Activated naive CD8-positive, alpha-beta T cell treated with anti-CD3 and anti-CD28 coated beads for 36 hours (primary cell): ENCODE data around the gene PWWP2A. TPM values are rescaled to one million over a fixed set of nuclear protein-coding genes. Genes with fewer than 3 reads are reported as not detected.
"Not testable (repeated sequence)": the region's sequence is repeated elsewhere in the genome, so short reads cannot be mapped to it uniquely, and the experiment has no call there.

Source experiments
- DNase-seq: peaks from one replicate; pipeline ENCODE4 v3.0.0; 2021
- H3K27ac Mint-ChIP-seq: one replicate; pipeline ENCODE4 v1.8.0; 2022; ENCODE audit warnings: mild to moderate bottlenecking, moderate library complexity, mixed read lengths
- H3K27me3 Mint-ChIP-seq: one replicate; pipeline ENCODE4 v1.8.0; 2022; ENCODE audit warnings: mild to moderate bottlenecking, mixed read lengths
- H3K36me3 Mint-ChIP-seq: one replicate; pipeline ENCODE4 v1.8.0; 2021; ENCODE audit warnings: mild to moderate bottlenecking, mixed read lengths
- H3K4me1 Mint-ChIP-seq: one replicate; pipeline ENCODE4 v1.8.0; 2021; ENCODE audit warnings: mixed read lengths
- H3K4me3 Mint-ChIP-seq: one replicate; pipeline ENCODE4 v1.8.0; 2022; ENCODE audit warnings: mild to moderate bottlenecking, moderate library complexity, mixed read lengths
- H3K9me3 Mint-ChIP-seq: one replicate; pipeline ENCODE4 v1.8.0; 2022; ENCODE audit warnings: mixed read lengths
- total RNA-seq, 2 experiments: library from RNA; stranded (reverse); gene quantifications; one replicate each; pipeline ENCODE4 v1.2.3, GENCODE V29; 2021

PWWP2A gene
- total RNA-seq, 2 experiments from 2014 or later, result 17.1 to 17.8 TPM

DNA sequence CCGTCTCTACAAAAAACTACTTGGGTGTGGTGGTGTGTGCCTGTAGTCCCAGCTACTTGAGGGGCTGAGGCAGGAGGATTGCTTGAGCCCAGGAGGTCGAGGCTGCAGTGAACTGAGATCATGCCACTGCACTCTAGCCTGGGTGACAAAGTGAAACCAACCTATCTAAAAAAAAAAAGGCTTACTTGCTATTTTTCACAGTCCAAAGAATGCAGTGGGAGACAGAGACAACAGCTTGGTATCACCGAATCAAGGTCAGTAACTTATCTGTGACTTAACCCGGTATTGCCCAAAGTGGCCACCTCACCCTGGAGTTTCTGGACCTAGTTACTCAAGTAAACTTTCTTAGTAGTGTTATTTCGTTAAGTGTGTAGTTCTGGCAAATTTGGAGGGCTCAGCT is 50.1 kb downstream of the PWWP2A start:
- H3K27me3 Mint-ChIP-seq, H3K4me1 Mint-ChIP-seq, H3K27ac Mint-ChIP-seq, H3K36me3 Mint-ChIP-seq, H3K4me3 Mint-ChIP-seq, DNase-seq, H3K9me3 Mint-ChIP-seq: not testable (repeated sequence)

DNA sequence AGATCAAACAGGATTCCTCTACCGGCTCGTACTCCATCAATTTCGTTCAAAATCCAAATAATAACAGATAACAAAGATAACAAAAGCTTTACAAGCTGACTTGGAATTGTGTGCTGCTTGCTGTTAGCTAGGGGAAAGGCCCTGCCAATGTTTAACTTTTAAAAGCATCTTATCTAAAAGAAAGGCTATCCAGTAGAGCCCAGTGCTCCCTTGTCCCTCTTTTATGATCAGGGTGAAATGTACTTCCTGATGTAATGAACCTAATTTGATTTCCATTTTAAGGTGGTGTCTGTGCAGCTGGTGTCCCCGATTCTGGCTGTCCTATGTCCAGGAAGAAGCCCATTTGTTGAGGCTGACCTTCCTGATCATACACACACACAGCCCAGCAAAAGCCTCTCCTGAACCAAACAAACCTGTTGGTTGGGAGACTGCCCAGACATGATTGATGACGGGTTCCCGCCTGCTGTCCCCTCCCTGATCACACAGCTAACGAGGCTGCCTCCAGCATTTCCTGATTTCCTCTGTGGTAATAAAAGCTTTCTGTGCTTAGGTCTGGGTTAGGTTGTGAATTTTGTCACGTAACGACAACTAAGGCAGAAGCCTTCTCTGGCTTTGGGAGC is 54.1 kb downstream of the PWWP2A start:
- no peaks in the 10 kb centered on the region for H3K27me3 Mint-ChIP-seq
- no peak overlapping the region for H3K27ac Mint-ChIP-seq
- H3K36me3 Mint-ChIP-seq, result peaks cover 2% of the 10 kb centered on the region
- H3K9me3 Mint-ChIP-seq, result no peaks in the 10 kb centered on the region
- DNase-seq, result no peak
- H3K4me3 Mint-ChIP-seq, result no peak overlapping the region
- no peaks in the 10 kb centered on the region for H3K4me1 Mint-ChIP-seq

DNA sequence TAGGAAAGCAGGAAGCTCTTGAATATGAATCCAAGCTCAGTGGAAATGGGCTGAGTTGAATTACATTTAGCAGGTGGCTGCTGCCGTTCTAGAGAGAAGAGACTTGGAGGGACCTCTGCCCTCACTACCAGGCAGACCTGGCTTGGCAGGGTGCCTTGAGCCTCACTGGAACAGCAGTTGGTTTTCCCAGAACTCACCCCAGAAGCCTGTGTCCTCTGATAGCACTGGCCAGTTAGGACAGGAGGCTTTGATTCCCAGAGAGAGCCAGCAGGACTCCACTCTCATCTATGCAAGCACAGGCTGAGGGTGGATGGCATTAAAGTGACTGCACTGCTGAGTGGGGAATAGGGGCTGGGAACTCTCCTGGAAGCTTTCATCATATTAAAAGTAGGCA is 54.8 kb downstream of the PWWP2A start:
- H3K4me1 Mint-ChIP-seq, result no peaks in the 10 kb centered on the region
- no peaks in the 10 kb centered on the region for H3K9me3 Mint-ChIP-seq
- no peaks in the 10 kb centered on the region for H3K27me3 Mint-ChIP-seq
- no peak overlapping the region for H3K27ac Mint-ChIP-seq
- H3K36me3 Mint-ChIP-seq, result peaks cover 2% of the 10 kb centered on the region
- DNase-seq, result no peak
- H3K4me3 Mint-ChIP-seq, result no peak overlapping the region

DNA sequence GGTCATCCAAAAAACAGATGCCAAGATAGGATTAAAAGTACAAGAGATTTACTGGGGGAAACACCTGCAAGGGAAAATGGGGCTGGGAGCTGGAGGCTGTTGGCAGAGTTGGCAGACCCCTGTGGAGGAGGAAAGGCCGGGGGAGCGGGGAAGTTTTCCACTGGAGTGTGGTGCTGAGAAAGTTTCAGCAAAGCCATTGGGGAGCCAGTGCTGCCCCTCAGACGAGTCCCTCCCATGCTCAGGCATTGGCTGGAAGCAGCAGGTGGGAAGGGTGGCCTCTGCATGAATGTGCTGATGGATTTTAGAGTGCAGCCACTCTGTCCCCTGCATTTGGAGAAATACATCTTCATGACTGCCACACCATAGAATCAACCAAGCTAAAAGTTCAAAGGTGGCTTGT is 57.5 kb downstream of the PWWP2A start:
- H3K4me3 Mint-ChIP-seq, result no peak overlapping the region

DNA sequence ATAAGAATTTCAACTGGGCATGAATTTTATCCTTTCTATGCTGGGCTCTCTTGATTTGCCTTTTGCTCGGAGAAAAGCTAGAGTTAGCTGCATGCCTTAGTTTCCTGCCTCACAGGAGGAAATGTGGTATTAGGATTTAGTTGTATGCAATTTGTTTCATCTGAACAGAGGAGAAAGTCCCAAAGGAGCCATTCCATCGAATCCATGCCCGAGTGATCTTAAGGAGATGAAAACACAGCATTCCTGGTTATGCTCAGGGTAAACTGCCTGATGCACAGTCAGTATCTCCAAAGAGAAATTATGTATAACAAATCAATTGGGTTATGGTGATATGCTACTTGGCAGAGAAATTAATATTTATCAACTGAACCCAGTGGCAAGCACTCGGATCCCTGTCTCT is 59.2 kb downstream of the PWWP2A start:
- H3K4me3 Mint-ChIP-seq, result no peak overlapping the region
- H3K27me3 Mint-ChIP-seq, result no peaks in the 10 kb centered on the region
- no peaks in the 10 kb centered on the region for H3K4me1 Mint-ChIP-seq
- H3K9me3 Mint-ChIP-seq, result no peaks in the 10 kb centered on the region
- no peak for DNase-seq
- peaks cover 22% of the 10 kb centered on the region for H3K36me3 Mint-ChIP-seq
- no peak overlapping the region for H3K27ac Mint-ChIP-seq

More for the DNA sequence above, 57.5 kb downstream of the PWWP2A start:
- Mint-ChIP-seq H3K4me1 (no peaks in the 10 kb centered on the region), H3K9me3 (no peaks in the 10 kb centered on the region), H3K36me3 (peaks cover 16% of the 10 kb centered on the region), H3K27me3 (no peaks in the 10 kb centered on the region), H3K27ac (no peak overlapping the region)
- DNase-seq, result no peak

DNA sequence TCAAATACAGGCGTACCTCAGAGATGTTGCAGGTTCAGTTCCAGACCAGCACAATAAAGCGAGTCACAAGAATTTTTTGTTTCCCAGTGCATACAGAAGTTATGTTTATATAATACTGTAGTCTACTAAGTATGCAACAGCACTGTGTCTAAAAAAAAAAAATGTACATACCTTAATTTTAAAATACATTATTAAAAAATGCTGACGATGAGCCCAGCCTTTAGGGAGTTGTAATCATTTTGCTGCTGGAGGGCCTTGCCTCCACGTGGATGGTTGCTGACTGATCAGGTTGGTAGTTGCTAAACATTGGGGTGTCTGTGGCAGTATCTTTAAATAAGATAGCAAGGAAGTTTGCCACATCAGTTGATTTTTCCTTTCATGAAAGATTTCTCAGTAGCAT is 62.0 kb downstream of the PWWP2A start:
- no peaks in the 10 kb centered on the region for H3K27me3 Mint-ChIP-seq
- DNase-seq, result no peak
- H3K36me3 Mint-ChIP-seq, result peaks cover 29% of the 10 kb centered on the region
- H3K4me3 Mint-ChIP-seq, result no peak overlapping the region
- H3K9me3 Mint-ChIP-seq, result no peaks in the 10 kb centered on the region
- H3K27ac Mint-ChIP-seq, result no peak overlapping the region
- no peaks in the 10 kb centered on the region for H3K4me1 Mint-ChIP-seq

DNA sequence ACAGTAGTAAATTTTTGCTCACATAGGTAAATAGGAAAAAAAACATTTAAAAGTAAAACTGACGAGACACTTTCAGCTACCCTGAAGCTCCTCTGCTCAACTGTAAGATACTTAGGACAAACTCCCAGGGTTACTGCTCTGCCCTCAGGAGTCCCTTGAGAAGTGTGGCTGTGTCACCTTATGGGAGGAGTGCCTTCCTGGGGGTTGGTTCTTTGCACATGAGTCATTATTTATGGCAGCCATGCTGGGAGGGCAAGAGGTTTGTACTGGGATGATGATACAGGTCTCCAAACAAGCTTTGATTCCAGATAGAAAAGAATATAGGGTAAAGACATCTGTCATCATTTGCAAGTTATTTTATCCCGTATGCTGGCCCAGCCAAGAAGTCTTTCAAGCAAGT is 64.4 kb downstream of the PWWP2A start:
- H3K4me3 Mint-ChIP-seq, result no peak overlapping the region
- H3K27me3 Mint-ChIP-seq, result no peaks in the 10 kb centered on the region
- H3K27ac Mint-ChIP-seq, result no peak overlapping the region
- H3K36me3 Mint-ChIP-seq, result peaks cover 35% of the 10 kb centered on the region
- no peaks in the 10 kb centered on the region for H3K9me3 Mint-ChIP-seq
- no peaks in the 10 kb centered on the region for H3K4me1 Mint-ChIP-seq
- DNase-seq, result no peak

DNA sequence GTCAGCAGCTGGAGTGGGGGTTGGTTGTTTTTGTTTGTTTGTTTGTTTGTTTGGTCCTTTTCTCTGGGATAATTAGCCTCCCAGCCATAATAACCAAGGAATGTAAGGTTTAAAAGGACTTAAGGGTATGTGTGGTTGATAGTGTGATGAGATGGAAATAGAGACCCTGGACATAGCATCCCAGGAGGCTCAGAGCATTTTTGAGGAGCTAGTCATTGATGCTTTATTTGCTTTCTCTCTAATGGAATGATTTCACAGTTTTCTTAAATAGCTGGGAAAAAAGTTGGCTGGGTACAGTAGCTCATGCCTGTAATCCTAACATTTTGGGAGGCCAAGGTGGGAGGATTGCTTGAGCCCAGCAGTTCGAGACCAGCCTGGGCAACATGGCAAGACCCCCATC is 65.2 kb downstream of the PWWP2A start:
- no peak overlapping the region for H3K27ac Mint-ChIP-seq
- H3K4me3 Mint-ChIP-seq, result no peak overlapping the region
- no peaks in the 10 kb centered on the region for H3K9me3 Mint-ChIP-seq
- H3K27me3 Mint-ChIP-seq, result no peaks in the 10 kb centered on the region
- H3K36me3 Mint-ChIP-seq, result peaks cover 38% of the 10 kb centered on the region
- no peak for DNase-seq
- no peaks in the 10 kb centered on the region for H3K4me1 Mint-ChIP-seq

DNA sequence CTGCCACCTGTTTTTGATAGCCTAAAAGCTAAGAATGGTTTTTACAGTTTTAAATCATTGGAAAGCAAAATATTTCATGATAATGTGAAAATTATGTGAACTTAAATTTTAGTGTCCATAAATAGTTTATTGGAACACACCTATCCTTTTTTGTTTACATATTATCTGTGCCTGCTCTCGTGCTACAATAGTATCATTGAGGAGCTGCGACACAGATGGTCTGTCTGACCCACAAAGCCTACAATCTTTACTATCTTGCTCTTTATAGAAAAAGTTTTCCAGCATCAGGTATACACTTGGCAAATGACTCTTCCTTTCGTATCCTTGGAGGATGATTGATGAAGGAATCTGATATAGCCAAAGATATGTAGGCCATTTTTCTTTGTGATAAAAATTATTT is 70.2 kb downstream of the PWWP2A start:
- no peaks in the 10 kb centered on the region for H3K27me3 Mint-ChIP-seq
- no peaks in the 10 kb centered on the region for H3K9me3 Mint-ChIP-seq
- H3K36me3 Mint-ChIP-seq, result peaks cover 33% of the 10 kb centered on the region
- peaks cover 6% of the 10 kb centered on the region for H3K4me1 Mint-ChIP-seq
- H3K27ac Mint-ChIP-seq, result no peak overlapping the region
- no peak for DNase-seq
- no peak overlapping the region for H3K4me3 Mint-ChIP-seq

DNA sequence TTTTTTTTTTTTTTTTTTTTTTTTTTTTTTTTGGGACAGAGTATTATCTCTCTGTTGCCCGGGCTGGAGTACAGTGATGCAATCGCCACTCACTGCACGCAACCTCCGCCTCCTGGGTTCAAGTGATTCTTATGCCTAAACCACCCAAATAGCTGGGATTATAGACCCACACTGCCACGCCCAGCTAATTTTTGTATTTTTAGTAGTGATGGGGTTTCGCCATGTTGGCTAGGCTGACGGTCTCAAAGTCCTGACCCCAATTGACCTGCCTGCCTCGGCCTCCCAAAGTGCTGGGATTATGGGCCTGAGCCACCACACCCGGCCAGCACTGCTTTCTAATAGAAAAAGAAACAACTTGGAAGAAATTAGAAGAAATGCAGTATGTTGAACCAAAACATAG is 71.1 kb downstream of the PWWP2A start:
- Mint-ChIP-seq H3K36me3 (peaks cover 33% of the 10 kb centered on the region), H3K4me1 (peaks cover 8% of the 10 kb centered on the region), H3K27me3 (no peaks in the 10 kb centered on the region), H3K4me3 (no peak overlapping the region), H3K27ac (no peak overlapping the region), H3K9me3 (no peaks in the 10 kb centered on the region)
- no peak for DNase-seq

DNA sequence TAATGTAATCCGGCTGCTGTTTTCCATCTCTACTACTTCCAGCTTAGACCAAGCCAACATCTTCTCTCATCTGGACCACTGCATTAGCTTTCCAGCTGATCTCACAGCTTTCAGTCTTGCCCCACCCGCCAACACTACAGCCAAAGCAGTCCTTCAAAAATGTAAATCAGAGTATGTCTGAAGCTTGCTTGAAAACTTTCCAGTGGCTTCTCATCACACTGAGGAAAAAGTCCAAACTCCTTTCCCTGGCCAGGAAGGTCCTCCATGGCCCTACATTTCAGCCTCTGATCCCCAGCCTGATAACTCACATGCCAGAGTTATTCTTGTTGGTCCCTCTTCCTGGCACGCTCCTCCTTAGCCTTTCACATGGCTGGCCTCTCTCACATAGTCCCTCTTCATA is 71.8 kb downstream of the PWWP2A start:
- H3K4me3 Mint-ChIP-seq, result no peak overlapping the region
- peaks cover 8% of the 10 kb centered on the region for H3K4me1 Mint-ChIP-seq
- no peaks in the 10 kb centered on the region for H3K9me3 Mint-ChIP-seq
- H3K36me3 Mint-ChIP-seq, result peaks cover 34% of the 10 kb centered on the region
- peak overlapping the region; percentile 13 for H3K27ac Mint-ChIP-seq
- H3K27me3 Mint-ChIP-seq, result no peaks in the 10 kb centered on the region
- DNase-seq, result no peak

DNA sequence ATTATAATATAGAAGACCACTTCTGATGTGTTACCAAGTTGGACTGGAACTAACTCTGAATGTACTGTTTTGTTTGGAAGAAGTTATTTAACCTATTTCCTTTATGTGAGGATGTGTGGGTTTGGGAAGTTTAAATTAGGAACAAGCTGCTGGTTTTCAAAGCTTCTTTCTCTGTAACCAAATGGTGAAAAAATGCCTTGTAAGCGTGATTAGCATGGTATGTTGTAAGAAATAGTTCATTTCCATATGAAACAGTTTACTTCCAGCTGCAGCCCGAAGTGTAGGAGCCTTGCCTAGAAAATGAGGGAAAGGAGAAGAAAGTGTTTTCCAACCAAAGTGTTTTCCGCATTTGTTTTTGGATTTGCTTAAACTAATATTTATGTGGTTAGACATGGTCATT is 74.3 kb downstream of the PWWP2A start:
- DNase-seq, result no peak
- Mint-ChIP-seq H3K4me3 (no peak overlapping the region), H3K27me3 (no peaks in the 10 kb centered on the region), H3K4me1 (peaks cover 8% of the 10 kb centered on the region), H3K36me3 (peaks cover 32% of the 10 kb centered on the region), H3K9me3 (no peaks in the 10 kb centered on the region), H3K27ac (no peak overlapping the region)

DNA sequence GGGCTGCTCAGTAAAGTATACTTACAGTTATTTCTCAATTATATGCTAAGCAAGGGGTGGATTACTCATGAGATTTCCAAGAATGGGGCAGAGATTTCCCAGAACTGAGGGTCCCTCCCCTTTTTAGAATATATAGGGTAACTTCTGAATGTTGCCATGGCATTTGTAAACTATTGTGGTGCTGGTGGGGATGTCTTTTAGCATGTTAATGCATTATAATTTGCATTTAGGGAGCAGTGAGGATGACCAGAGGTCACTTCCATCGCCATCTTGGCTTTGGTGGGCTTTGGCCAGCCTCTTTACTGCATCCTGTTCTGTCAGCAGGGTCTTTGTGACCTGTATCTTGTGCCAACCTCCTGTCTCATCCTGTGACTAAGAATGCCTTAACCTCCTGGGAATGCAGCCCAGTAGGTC is 74.9 kb downstream of the PWWP2A start:
- no peak overlapping the region for H3K4me3 Mint-ChIP-seq
- H3K9me3 Mint-ChIP-seq, result no peaks in the 10 kb centered on the region
- H3K4me1 Mint-ChIP-seq, result peaks cover 8% of the 10 kb centered on the region
- H3K36me3 Mint-ChIP-seq, result peaks cover 27% of the 10 kb centered on the region
- no peak for DNase-seq
- H3K27ac Mint-ChIP-seq, result no peak overlapping the region
- H3K27me3 Mint-ChIP-seq, result no peaks in the 10 kb centered on the region

DNA sequence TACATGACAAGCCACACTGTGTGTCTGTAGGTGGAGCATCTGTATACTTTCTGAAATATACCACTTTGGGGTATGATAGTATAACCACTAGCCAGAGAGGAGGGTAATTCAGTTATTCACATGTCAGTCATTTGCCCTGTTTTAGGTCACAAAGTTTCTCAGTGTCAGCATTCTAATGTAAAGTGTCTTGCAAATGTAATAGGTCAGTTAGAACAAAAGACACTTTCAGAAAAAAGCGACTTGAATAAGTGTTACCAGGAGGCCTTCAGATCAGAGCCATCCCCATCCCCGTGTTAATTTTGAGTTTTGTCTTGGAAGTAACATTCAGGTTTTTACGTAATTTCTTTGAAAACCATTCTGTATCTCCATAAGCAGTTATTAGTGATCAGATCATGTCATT is 76.6 kb downstream of the PWWP2A start:
- no peak for DNase-seq
- Mint-ChIP-seq H3K4me3 (no peak overlapping the region), H3K9me3 (no peaks in the 10 kb centered on the region), H3K36me3 (peaks cover 33% of the 10 kb centered on the region), H3K27ac (no peak overlapping the region), H3K27me3 (no peaks in the 10 kb centered on the region), H3K4me1 (peaks cover 8% of the 10 kb centered on the region)
